Stimulated activated CD4-positive, alpha-beta T cell treated with anti-CD3 and anti-CD28 coated beads, Interleukin-2, amount 100 ng/mL, for 24 hours (primary cell): Measurements from ENCODE around the gene NAA20.

ENCODE experiments used
- DNase-seq, 2 donors: peaks; one replicate each; pipeline ENCODE4 v3.0.0-alpha.2; 2020

NAA20 gene

GRCh38 chr20:20020908-20021307, 3.7 kb downstream of the NAA20 start:
- DNase-seq = no peak

- DNase-seq = no peak
These were observed 4.7 kb downstream of the NAA20 start for GRCh38 chr20:20021835-20022234.

- DNase-seq = no peak
These were observed 5.3 kb downstream of the NAA20 start for GRCh38 chr20:20022498-20022897.

- DNase-seq = no peak
These were observed 6.2 kb downstream of the NAA20 start for GRCh38 chr20:20023395-20023794.

GRCh38 chr20:20024942-20025341, 7.8 kb downstream of the NAA20 start:
- DNase-seq = no peak

GRCh38 chr20:20027284-20027683, 10.1 kb downstream of the NAA20 start:
- no peak for DNase-seq

- no peak for DNase-seq
These were observed 14.6 kb downstream of the NAA20 start for GRCh38 chr20:20031790-20032189.

GRCh38 chr20:20034486-20034885, 17.3 kb downstream of the NAA20 start:
- DNase-seq = no peak

- DNase-seq = no peak
These were observed 19.6 kb downstream of the NAA20 start for GRCh38 chr20:20036756-20037155.

- DNase-seq = no peak
These were observed 20.8 kb downstream of the NAA20 start for GRCh38 chr20:20037960-20038359.

- DNase-seq = no peak
These were observed 21.4 kb downstream of the NAA20 start for GRCh38 chr20:20038586-20038985.

- DNase-seq = no peak
These were observed 22.7 kb downstream of the NAA20 start for GRCh38 chr20:20039752-20040387.

- DNase-seq = no peak
These were observed 34.6 kb downstream of the NAA20 start for GRCh38 chr20:20051767-20052073.

- peak; percentile 95 to 97 for DNase-seq
These were observed 35.2 kb downstream of the NAA20 start, which contains the start of the genes CFAP61 and CRNKL1 for GRCh38 chr20:20052074-20052970. Gene CFAP61 (plus strand): TSS chr20:20052532. CDS start chr20:20056654, 4,122 bp downstream. Gene CRNKL1 (minus strand): TSS chr20:20052466. CDS start chr20:20052342, 124 bp downstream.

GRCh38 chr20:20060234-20060998, 43.3 kb downstream of the NAA20 start:
- DNase-seq = no peak

- DNase-seq = no peak
These were observed 47.0 kb downstream of the NAA20 start for GRCh38 chr20:20063941-20064702.

GRCh38 chr20:20065361-20065760, 48.2 kb downstream of the NAA20 start:
- no peak for DNase-seq

GRCh38 chr20:20070871-20071726, 53.9 kb downstream of the NAA20 start:
- DNase-seq = no peak

GRCh38 chr20:20073801-20074371, 56.7 kb downstream of the NAA20 start:
- DNase-seq = no peak

- no peak for DNase-seq
These were observed 57.9 kb downstream of the NAA20 start for GRCh38 chr20:20075032-20075431.
